ENCODE data around the gene OSTM1.

Gene OSTM1, protein sequence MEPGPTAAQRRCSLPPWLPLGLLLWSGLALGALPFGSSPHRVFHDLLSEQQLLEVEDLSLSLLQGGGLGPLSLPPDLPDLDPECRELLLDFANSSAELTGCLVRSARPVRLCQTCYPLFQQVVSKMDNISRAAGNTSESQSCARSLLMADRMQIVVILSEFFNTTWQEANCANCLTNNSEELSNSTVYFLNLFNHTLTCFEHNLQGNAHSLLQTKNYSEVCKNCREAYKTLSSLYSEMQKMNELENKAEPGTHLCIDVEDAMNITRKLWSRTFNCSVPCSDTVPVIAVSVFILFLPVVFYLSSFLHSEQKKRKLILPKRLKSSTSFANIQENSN

DNA sequence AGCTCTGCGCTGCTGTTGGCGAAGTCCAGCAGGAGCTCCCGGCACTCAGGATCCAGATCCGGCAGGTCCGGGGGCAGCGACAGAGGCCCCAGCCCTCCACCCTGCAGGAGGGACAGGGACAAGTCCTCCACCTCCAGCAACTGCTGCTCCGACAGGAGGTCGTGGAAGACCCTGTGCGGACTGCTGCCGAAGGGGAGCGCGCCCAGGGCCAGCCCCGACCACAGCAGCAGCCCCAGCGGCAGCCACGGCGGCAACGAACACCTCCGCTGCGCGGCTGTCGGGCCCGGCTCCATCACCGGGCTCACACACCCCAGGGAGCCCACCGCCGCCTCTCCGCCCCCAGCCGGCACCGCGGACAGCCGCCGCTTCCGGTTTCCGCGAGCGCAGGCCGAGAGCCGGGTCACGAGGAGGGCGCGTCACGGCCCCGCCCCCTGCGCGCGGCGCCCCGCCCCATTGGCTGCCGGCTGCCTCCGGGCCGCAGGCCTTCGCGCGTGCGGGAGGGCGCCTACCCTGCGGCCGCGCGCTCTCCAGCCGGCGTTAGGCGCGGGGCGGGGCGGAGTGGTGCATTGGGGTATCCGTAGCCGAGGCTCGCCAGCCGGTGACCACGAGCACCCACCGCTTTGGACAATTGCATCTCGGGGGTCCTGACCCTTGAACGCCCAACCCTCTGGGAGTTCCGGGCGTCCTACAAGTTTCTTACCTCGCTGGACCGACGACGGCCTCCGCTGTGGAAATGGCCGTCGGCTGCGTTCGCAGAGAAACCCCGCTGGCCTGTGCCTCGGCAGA, at the start of gene OSTM1:
Gene OSTM1, minus strand, starts transcription at position 383 of the 786 bp plus-strand sequence. Its CDS starts 90 bp downstream, at position 293.
- DNase-seq = peak; percentile 89

DNA sequence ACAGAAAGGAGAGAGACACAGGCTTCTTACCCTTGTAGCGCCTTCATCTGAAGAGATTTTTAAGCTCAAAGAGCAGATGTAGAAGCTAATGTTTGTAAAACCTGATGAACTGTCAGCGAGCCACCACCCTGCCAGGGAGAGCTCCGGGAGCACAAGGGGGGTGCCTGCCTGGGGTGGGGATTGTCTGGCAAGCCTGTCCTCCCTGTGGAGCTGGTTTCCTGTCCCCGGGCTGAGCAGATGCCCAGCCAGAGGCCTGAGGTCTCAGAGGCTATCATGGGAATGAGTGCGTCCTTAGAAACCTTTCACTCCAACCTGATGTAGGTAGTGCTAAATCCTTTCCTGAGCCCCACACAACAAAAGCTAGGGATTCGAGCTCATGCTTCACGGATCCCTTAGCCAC, 49.4 kb upstream of the OSTM1 start:
- DNase-seq = no peak

DNA sequence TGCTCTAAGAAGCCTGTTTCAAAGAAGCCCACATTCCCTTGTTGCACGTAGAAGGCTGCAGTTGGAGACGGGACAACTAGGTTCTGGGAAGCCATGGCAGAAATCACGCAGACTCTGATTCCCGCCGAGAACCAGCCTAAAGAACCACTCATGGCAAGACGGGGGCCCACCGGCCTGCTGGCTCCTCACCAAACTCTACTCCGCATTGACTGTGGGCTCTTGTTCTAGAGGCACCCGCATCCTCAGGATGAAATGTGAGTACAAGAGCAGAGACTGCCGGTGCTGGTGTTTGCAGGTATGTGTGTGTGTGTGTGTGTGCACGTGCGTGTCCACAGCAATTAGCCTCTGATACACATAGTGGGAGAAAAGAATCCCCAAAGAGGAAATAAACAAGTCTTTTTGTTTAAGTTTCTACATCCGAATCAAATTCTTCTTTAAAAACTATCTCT, 49.0 kb upstream of the OSTM1 start:
- DNase-seq = no peak

DNA sequence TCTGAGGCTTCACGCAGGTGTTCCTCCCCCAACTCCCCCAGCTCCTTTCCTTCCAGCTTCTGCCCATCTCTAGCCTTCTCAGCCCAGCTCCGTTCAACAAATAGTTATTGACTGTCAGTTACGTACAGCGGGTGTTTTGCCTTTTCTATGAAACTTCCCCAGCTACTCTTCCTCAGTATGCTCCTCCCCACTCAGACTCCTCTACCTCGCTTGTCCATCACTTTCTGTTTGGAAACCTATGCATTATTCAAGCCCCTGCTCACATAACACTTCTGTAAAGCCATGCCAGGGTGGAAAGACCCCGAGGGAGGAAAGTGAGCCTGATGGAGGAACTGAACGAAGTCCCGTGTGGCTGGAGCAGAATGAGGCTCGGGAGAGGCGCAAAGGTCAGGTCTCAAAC, 47.1 kb upstream of the OSTM1 start:
- DNase-seq = no peak

DNA sequence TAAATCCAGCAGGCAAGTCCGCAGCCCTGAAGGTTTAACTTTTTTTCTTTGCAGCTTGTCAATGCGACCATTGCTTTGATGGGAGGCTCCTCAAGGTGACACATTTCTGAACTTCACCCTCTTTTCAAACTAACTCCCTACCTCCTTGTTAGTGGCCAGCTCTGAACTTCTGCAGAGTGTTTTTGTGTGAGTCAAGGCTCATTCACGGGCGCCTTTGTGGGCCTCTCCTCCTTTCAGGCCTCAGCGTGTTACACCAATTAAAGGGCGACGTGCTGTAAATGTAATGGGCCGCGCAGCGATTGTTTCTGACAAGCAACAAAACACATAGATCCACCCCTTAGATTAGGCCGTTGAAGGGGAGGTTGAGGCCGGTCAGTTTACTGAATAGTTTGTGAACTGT, 45.8 kb upstream of the OSTM1 start:
- no peak for DNase-seq

DNA sequence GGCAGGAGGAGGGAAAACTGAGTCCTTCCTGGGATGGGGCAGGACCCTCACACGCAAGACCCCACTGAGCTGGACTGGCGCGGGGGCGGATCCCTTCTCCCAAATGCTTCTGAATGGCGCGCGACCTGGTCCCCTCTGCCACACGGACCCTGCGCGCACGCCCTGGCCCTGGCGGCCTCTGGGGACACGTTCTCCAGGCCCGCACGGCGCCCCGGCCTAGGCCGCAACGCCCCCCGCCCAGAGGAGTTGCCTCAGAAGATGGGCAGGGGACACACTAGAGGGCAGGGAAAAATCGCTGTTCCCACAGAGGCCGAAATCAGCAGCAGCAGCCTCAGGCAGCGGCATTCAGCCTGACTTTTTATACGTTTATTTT, 45.2 kb upstream of the OSTM1 start:
- no peak for DNase-seq

DNA sequence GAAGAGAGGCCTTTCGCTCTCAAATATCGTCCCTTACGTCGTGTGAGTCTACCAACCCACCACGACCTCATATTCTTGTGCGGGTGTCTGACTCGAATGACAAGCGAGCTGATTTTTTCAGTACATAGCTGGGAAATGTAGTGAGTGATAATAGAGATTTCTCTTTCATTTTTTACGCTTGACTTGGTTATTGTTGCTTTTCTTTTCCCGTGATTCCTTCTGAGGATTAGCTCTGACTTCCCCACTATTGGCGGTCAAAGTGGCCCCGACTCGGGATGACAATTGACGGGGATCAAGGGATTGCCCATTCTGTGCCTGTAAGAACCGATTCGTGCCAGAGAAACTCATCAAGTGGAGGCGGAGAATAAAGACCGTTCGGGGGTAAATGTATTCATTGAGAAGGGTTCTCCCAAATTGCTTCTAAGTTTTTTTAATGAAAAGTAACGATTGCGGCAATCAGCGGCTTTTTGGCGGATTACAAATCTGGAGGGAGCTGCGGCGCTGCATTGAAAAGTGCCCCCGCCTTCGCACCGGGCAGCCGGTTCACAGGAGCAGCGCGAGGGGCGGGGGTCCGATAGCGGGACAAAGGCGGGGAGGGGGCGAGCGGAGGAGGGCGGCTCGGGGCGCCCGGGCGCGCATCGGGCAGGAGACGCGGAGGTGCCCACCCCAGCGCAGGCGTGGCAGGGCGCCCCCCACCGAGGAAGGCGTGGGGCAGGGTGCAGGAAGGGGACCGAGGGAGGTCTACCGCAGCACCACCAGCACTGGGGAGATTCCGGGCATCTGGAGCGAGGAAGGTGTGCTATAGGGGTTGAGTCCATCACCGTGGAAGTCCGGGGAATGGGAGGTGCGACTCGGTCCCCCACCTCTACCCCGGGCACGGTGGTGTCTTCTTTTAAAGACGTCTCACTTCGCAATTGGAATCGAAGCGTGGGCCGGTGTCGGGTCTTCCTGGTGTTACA, 44.5 kb upstream of the OSTM1 start:
- no peak for DNase-seq

DNA sequence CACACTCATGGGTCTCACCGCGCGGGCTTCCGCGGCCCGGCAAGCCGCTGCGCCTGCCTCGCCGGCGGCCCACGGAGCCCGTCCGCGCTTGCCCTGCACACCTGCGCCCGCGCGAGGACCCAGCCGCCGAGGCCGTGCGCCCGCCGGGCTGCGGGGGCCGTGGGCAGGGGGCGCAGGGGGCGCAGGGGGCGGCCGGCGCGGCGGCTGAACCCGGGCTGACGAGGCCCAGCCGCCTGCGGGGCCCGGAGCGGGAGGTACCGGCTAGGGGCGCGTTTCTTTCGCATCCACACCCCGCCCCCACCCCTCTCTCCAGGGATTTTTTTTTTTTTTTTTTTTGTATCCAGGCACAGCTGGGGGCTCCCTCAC, 43.8 kb upstream of the OSTM1 start:
- DNase-seq = no peak

DNA sequence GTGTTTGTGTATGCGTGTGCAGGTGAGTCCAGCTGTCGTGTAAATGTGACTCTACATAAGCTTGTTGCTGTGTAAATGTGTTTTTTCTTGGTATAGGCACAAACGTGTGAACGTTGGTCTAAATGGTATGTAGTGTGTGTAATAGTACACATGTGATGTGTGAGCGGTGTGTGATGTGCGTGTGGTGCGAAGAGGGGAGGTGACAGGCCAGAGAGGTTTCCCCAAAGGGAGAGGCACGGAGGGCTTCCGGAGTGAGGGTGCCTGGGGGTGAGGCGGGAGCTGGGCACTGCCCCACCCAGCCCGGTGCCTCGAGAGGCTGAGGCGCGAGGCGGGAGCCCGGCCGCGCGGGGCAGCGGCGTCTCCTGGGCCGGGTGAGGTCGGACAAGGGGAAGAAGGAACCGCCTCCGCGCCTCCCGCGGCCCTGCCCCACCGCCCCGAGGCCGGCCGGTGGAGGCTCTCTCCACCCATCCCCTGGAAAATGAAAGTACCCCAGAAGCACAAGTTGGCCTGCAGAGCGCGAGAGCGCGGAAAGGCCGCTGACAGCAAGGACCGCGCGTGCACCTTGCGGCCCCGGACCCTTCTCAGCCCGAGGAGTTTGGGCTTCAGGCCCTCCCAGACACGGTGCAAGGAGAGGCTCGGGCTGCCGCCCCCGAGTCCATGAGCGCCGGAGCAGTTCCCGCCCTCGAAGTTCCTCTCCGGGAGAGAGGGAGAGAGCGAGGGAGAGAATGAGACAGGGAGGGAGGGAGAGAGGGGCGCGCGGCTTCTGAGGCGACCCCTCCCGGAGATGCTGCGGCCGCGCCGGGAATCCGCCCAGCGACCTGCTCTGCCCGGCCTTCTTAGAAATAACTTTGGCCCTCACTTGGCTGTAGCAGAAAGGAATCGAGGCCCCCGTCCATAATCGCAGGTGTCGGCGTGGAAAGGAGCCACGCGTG, 43.2 kb upstream of the OSTM1 start:
- DNase-seq = no peak

DNA sequence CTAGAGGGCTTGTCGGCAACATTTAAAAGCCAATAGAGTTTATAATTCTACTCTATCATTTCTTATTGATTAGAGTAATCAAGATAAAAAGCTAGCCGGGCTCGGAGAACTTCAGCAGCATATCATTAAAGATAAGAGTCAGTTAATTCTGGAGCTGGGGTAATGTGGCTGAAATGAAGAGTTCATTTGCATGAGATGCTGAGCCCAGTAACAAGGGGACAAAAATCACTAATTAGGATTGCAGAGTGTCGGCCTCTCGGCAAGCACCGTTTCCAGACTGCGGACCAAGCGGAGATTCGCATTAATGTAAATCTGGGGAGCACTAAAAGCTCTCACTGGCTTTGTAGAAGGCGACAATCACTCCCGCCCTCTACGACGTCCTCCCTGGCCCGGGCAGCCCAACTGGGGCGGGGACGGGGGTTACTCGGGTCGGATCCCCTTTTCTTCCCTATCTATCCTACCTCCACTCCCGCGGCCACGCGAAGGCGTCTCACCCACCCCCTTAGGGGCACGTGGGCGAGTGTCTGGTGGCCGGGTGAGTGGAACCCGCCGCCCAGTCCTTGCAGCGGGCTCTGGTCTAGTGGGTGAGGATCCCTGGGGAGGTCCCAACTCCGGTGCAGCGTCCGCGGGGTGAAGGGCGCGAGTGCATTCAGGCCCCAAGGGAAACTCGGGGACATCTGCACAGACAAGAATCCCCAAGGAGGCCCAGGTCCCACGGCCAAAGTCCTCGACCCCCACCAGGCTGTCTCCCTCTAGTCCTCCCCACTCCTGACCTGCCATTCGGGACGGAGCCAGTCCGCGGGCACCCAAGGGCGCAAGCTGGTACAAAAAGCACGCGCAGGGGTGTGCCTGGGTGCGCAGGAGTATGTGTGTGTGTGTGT, 42.2 kb upstream of the OSTM1 start:
- no peak for DNase-seq

DNA sequence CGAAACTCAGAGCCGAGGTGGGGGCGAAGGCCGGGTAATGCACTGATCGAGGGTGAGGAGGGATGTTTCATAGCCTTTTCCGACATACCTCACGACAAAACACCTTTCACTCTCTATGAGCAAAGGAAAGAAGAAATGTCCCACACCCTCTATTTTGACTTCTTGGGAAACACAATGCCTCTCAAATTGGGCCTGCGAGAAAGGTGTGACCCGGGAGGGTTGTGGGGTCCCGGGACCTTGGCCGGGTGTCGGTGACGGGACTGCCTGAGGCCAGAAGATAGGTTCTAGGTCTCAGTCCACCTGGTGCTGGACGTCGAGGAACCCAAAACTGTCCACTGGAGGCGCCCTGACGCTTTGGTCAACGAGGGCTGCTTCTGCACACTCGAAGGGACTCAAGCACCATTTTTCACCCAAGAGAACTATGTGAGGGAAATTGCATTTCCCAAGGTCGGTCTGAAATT, 41.1 kb upstream of the OSTM1 start:
- DNase-seq = no peak

DNA sequence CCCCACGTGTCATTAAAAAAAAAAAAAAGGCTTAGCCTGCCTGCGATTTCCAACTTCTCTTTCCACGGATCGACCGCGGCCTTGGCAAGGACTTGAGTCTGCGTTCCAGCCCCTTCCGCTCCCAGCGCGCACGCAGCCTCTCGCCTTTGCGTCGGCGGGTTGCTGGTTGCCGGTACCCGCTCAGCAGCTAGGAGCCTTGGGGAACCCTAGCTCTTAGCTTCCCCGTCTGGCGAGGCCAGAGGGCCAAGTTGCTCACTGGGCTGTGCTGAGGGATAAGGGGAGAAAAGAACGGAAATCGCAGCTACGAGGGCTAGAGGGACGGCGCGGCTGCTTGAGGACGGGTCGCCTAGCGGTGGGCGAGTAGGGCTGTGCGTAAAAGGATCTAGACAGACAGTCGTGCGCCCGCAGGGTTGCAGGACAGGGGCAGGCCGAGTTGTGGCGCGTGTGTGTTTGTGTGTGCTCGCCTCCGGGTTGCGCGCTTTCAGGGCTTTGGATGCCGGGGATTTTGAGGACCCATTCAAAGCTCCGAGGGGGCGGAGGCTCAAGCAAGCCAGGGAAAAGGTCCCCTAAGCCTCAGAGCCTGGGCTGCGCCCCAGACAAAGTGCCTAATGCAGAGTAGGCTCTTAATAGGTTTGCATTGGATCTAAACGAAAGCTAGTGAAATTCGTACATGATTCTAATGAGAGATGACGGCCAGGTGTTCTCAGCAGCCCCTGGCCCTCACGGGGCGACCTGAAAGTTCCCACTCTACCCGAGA, 40.5 kb upstream of the OSTM1 start:
- no peak for DNase-seq

DNA sequence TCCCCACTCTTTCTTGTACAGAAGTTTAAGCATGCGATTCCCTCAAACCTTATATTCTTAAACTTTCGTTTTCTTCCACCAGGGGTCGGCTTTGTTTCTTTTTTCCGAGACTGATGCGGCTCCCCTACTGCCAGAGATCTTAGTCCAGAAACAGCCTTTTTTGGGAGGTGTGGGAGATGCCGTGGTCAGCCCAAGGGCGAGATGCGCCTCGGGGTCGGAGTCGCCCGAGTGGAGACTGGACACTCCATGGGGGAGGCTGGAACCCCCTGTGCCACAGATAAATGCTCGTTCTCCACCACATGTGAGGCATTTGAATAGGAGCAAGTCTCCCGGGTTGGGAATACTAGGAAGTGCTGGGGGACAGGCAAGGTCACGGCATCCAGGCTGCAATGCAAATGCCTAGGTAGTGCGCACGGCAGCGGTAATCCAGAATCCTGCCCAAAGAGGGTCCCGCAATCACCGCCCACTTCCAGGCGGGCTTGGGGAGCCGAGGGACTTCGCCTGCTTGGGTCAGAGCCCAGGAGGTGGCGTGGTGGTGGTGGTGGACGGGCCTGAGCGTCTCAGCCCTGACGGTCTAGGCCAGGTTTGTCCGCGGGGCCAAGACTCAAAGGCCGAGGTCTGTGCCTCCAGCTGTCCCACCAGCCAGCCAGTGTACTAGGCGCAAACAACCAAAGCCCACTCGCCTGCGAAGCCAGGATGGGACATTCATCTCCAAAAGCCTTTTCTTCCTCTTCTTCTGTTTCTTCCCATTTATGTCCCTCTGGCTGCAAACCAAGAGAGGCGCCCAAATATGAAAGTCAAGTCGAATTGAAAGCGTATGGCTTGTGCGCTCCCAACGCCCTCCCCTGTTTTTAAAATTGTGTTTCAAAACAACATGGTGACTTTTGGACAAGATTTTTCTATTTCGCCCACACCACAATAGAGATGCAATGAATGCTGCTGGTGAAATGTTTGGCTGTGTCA, 39.3 kb upstream of the OSTM1 start:
- no peak for DNase-seq

DNA sequence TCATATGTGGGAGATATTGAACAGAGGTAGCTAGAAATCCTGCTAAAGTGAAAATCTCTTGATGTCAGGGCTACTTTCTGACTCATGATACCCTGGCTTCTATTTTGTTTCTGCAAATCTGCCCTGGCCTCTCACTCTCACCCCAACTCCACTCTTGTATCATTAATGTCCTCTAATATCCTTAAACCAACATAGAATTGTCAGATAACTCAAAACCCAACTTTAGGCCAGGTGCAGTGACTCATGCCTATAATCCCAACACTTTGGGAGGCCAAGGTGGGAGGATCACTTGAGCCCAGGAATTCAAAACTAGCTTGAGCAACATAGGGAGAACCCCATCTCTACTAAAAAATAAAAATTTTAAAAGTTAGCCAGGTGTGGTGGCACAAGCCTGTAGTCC, 33.8 kb upstream of the OSTM1 start:
- DNase-seq = no peak

DNA sequence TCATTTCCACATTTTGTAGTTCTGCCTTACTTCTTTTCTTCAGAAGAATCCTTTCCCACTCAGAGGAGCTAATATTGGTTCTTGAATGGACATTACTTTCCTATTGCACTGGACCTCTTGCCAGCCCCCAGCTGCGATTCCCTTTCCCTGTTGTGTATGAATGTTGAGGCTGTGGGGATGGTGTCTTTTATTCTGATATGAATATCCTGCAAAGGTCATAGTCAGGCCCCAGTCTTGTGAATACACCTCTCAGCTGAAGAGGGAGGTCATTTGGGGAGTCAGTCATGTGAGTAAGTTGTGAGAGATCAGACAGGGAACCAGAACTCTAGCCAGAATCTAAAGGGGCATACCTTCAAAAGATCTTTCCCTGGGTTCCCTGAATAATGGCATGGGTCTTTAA, 32.6 kb upstream of the OSTM1 start:
- DNase-seq = no peak

DNA sequence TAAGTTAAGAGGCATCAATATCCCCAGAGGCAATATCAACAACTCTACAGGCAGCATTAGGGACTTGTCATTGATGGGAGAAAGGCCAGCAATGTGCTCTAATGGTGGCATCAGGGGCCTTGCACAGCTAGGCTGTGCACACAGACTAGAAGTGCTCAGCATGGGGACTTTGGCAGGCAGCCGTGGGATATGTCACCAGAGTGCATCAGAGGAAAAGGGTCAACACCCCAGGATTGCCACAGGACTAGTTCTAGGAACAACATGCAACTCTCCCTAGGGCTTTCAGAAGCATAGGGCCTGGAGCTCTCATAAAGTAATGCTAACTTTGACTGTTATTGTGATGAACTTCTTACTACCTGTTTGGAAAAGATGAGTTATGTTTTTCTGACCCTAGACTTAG, 32.2 kb upstream of the OSTM1 start:
- no peak for DNase-seq

DNA sequence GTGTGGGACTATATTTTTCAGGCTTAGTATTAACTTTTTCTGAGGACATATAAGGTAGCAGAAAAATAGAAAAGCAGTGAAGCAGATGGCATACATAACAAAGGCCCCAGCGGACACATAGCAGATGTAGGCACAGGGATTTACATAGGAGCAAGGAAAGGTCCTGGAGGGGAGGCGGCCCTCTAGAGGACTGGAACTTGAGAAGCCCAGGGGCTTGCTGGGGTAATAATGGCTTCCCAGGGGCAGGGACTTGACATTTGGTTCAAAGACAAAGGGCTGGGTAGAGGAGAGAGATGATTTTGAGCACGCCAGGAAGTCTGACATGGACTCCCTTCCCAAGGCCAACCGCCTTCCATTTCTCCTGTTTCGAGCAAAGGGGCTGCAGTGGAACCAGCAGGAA, 31.7 kb upstream of the OSTM1 start:
- no peak for DNase-seq

DNA sequence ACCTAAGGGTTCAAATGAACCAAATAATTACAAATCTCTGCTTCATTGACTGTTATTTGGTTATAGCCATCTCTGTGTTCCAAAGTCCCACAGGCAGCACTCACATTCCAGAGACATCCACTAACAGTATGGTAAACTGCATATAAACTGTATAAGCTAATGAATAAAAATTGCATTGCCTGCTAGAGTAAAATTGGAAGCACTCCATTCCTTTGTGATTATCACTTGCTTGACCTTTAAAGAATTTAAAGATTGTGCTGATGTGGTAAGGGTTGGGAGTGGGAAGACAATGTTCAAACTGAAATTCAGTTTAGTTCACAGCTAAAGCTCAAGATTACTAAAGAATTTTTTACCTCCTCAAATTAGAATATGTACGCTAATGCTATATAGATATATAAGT, 31.0 kb upstream of the OSTM1 start:
- DNase-seq = no peak

DNA sequence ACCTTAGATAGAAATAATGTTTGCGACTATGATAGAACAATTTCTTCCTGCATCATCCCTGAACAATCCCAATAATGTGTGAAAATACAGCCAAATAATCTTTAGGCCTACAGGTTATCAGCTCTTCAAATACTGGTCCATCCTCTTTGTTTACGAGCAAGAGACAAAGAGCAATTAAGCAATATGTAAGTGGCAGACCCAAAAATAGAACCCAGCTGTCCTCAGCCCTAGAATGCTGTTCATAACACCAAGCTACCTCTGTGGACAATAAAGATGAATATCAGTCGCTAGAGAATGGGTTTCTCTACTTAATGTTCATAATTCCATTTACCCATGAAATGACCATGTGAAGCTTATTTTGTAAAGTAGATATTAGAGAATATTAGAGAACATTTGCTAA, 28.4 kb upstream of the OSTM1 start:
- DNase-seq = no peak
